Spleen (tissue), 7 donors: ENCODE results near the gene ARHGAP29.

Experiments used
- CTCF ChIP-seq, 11 experiments: fragments of 200-600 bp in 7 of 11; fragments of 450-650 bp in 4 of 11; sonication (generic) in 4 of 11; IDR thresholded peaks in 8 of 11; conservative IDR thresholded peaks in 3 of 11; 1 replicate in 7 of 11; 2 replicates in 4 of 11; pipeline versions ENCODE4 v1.4.0 to v1.8.0; 2016 to 2021; ENCODE audit warnings: antibody characterized with exemption in 11 of 11, inconsistent platforms in 4 of 11, mild to moderate bottlenecking in 1 of 11
- POLR2A ChIP-seq, 3 donors: fragments of 450-650 bp; IDR thresholded peaks; one replicate each; pipeline ENCODE4 v1.5.1; 2017; ENCODE audit warnings: antibody characterized with exemption in 3 of 3, mild to moderate bottlenecking in 1 of 3
- donor health status: DM: no; HTN: no; CAD: no; lungs with moderate emphysema.
- donor health status: DM: no; HTN: no; CAD: no.
- donor health status: DM: no; HTN: no; CAD: no.

GRCh38 chr1:94284476-94284875, 47.1 kb upstream of the ARHGAP29 start:
- TF ChIP-seq CTCF (IDR thresholded peaks at IDR 0.05 in 8 of 11, conservative IDR thresholded peaks at IDR 0.05 in 3 of 11) (no peak), POLR2A (IDR thresholded peaks at IDR 0.05) (no peak)
